Measurements from ENCODE around the gene TNS4.

Gene TNS4

GRCh38 chr17:40517286-40517662, 15.9 kb upstream of the TNS4 start:
- H3K4me3 ChIP-seq (ENCODE audit: low read length) = 0 out of 2 replicates have a peak overlapping the region, but pooled peaks have one; percentile 8
- peak overlapping the region; percentile 70 for H3K4me2 ChIP-seq (ENCODE audit: low read depth, low read length)
- no peaks in the 10 kb centered on the region for H3K79me2 ChIP-seq (ENCODE audit: low read length)
- H3F3A ChIP-seq (ENCODE audit: insufficient read depth, low read length) = peaks cover 11% of the 10 kb centered on the region
- peaks cover 41% of the 10 kb centered on the region for H3K27me3 ChIP-seq (replicated peaks; ENCODE audit: insufficient read depth, low read length)
- H3K4me1 ChIP-seq (ENCODE audit: low read length) = peaks cover 14% of the 10 kb centered on the region
- no peaks in the 10 kb centered on the region; the same call in 1 of the 2 replicates for H4K20me1 ChIP-seq (ENCODE audit: insufficient read depth, low read length)
- H3K9ac ChIP-seq (ENCODE audit: low read length) = no peak overlapping the region
- peak overlapping the region; percentile 47; the same call in 1 of the 2 replicates for H3K27ac ChIP-seq (ENCODE audit: low read length)
- H3K9me3 ChIP-seq (replicated peaks; ENCODE audit: insufficient read depth, low read length) = no peaks in the 10 kb centered on the region
- H3K36me3 ChIP-seq (replicated peaks; ENCODE audit: insufficient read depth, low read length) = no peaks in the 10 kb centered on the region
- H2AFZ ChIP-seq (ENCODE audit: low read length) = no peak overlapping the region
- TF ChIP-seq CTCF (IDR thresholded peaks at IDR 0.05; ENCODE audit: low read length) (no peak), EZH2 (optimal IDR thresholded peaks at IDR 0.05; ENCODE audit: low read depth, low read length) (no peak), EZH2phosphoT487 (IDR thresholded peaks at IDR 0.05; ENCODE audit: low read length) (no peak)
- DNase-seq = no peak
- H3K9me2 ChIP-seq (replicated peaks; ENCODE audit: insufficient read depth, low read length) = no peaks in the 10 kb centered on the region

GRCh38 chr17:40516581-40517285, 15.3 kb upstream of the TNS4 start:
- peak overlapping the region; percentile 70 for H3K4me2 ChIP-seq (ENCODE audit: low read depth, low read length)
- no peaks in the 10 kb centered on the region for H3K79me2 ChIP-seq (ENCODE audit: low read length)
- no peak overlapping the region for H2AFZ ChIP-seq (ENCODE audit: low read length)
- peak overlapping the region; percentile 47; the same call in 1 of the 2 replicates for H3K27ac ChIP-seq (ENCODE audit: low read length)
- no peaks in the 10 kb centered on the region for H3K9me2 ChIP-seq (replicated peaks; ENCODE audit: insufficient read depth, low read length)
- H4K20me1 ChIP-seq (ENCODE audit: insufficient read depth, low read length) = no peaks in the 10 kb centered on the region; the same call in 1 of the 2 replicates
- peaks cover 14% of the 10 kb centered on the region for H3K4me1 ChIP-seq (ENCODE audit: low read length)
- no peak overlapping the region for H3K9ac ChIP-seq (ENCODE audit: low read length)
- H3K27me3 ChIP-seq (replicated peaks; ENCODE audit: insufficient read depth, low read length) = peaks cover 41% of the 10 kb centered on the region
- no peaks in the 10 kb centered on the region for H3K9me3 ChIP-seq (replicated peaks; ENCODE audit: insufficient read depth, low read length)
- TF ChIP-seq CTCF (IDR thresholded peaks at IDR 0.05; ENCODE audit: low read length) = no peak
- TF ChIP-seq EZH2 (optimal IDR thresholded peaks at IDR 0.05; ENCODE audit: low read depth, low read length) = no peak
- TF ChIP-seq EZH2phosphoT487 (IDR thresholded peaks at IDR 0.05; ENCODE audit: low read length) = no peak
- H3F3A ChIP-seq (ENCODE audit: insufficient read depth, low read length) = peaks cover 11% of the 10 kb centered on the region
- peak; percentile 87 for DNase-seq
- H3K4me3 ChIP-seq (ENCODE audit: low read length) = 0 out of 2 replicates have a peak overlapping the region, but pooled peaks have one; percentile 8
- no peaks in the 10 kb centered on the region for H3K36me3 ChIP-seq (replicated peaks; ENCODE audit: insufficient read depth, low read length)

- H3K9ac ChIP-seq (ENCODE audit: low read length) = no peak overlapping the region
- no peak overlapping the region for H3K4me2 ChIP-seq (ENCODE audit: low read depth, low read length)
- peaks cover 14% of the 10 kb centered on the region for H3K4me1 ChIP-seq (ENCODE audit: low read length)
- peaks cover 11% of the 10 kb centered on the region for H3F3A ChIP-seq (ENCODE audit: insufficient read depth, low read length)
- H3K36me3 ChIP-seq (replicated peaks; ENCODE audit: insufficient read depth, low read length) = no peaks in the 10 kb centered on the region
- H2AFZ ChIP-seq (ENCODE audit: low read length) = no peak overlapping the region
- no peak overlapping the region for H3K27ac ChIP-seq (ENCODE audit: low read length)
- H3K79me2 ChIP-seq (ENCODE audit: low read length) = no peaks in the 10 kb centered on the region
- H3K27me3 ChIP-seq (replicated peaks; ENCODE audit: insufficient read depth, low read length) = peaks cover 32% of the 10 kb centered on the region
- H3K9me2 ChIP-seq (replicated peaks; ENCODE audit: insufficient read depth, low read length) = no peaks in the 10 kb centered on the region
- no peak for DNase-seq
- no peak for TF ChIP-seq EZH2 (optimal IDR thresholded peaks at IDR 0.05; ENCODE audit: low read depth, low read length)
- no peak for TF ChIP-seq CTCF (IDR thresholded peaks at IDR 0.05; ENCODE audit: low read length)
- no peak for TF ChIP-seq EZH2phosphoT487 (IDR thresholded peaks at IDR 0.05; ENCODE audit: low read length)
- no peaks in the 10 kb centered on the region for H3K9me3 ChIP-seq (replicated peaks; ENCODE audit: insufficient read depth, low read length)
- H3K4me3 ChIP-seq (ENCODE audit: low read length) = no peak overlapping the region
- H4K20me1 ChIP-seq (ENCODE audit: insufficient read depth, low read length) = no peaks in the 10 kb centered on the region; the same call in 1 of the 2 replicates
These were observed 14.1 kb upstream of the TNS4 start for GRCh38 chr17:40515491-40516041.
